ENCODE measurements around the gene UBE2I.

DNA sequence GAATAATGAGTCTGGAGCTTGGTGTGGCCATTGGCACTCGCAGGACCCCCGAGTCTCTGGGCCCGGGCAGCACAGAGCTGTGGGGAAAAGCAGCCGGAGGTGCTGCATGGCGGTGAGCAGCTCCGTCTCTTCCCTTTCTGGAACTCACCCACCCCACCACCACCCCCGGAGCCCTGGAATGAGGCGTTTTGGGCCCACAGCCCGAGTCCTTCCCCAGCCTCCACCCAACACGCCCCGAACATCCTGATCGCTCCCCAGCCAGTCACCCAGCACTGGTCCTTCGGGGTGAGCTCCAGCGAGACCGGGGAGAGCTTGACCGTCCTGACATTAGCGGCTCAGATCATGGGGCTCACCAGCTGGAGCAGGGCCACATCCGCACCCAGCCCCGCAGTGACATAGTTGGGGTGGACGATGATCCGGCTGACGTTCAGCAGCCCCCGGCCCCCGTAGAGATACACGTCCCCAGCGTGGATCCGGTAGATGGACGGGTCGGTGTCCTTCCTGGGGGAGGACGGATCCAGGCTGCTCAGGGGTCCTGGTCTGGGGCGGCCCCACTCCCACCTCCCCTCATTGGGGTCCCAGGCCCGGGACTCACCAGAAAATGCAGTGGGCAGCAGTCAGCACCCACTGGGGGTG, 47.1 kb upstream of the UBE2I start:
- TF ChIP-seq ZNF157 (tag by site-specific recombination; IDR thresholded peaks at IDR 0.05) (no peak), ZNF26 (tag by site-specific recombination; IDR thresholded peaks at IDR 0.05) (no peak), ZNF623 (tag by site-specific recombination; IDR thresholded peaks at IDR 0.05) (no peak), ZNF362 (tag by site-specific recombination; IDR thresholded peaks at IDR 0.05) (no peak), ZNF501 (tag by site-specific recombination; IDR thresholded peaks at IDR 0.05) (no peak), TCF7L2 (IDR thresholded peaks at IDR 0.05; ENCODE audit: borderline replicate concordance, low read depth, low read length) (no peak)
- TF ChIP-seq, protein P1, sequence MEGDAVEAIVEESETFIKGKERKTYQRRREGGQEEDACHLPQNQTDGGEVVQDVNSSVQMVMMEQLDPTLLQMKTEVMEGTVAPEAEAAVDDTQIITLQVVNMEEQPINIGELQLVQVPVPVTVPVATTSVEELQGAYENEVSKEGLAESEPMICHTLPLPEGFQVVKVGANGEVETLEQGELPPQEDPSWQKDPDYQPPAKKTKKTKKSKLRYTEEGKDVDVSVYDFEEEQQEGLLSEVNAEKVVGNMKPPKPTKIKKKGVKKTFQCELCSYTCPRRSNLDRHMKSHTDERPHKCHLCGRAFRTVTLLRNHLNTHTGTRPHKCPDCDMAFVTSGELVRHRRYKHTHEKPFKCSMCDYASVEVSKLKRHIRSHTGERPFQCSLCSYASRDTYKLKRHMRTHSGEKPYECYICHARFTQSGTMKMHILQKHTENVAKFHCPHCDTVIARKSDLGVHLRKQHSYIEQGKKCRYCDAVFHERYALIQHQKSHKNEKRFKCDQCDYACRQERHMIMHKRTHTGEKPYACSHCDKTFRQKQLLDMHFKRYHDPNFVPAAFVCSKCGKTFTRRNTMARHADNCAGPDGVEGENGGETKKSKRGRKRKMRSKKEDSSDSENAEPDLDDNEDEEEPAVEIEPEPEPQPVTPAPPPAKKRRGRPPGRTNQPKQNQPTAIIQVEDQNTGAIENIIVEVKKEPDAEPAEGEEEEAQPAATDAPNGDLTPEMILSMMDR (tag by site-specific recombination; IDR thresholded peaks at IDR 0.05), result no peak

Data from HEK293 (cell line).